ENCODE data around the gene CISD1. TPM values are rescaled to one million over a fixed set of nuclear protein-coding genes. Genes with fewer than 3 reads are reported as not detected.

The CISD1 gene
- total and polyA plus RNA-seq, 10 of the 15 experiments (the other 5 are each of a cell fraction or from before 2014, with no cell fraction given): 23.0 to 162 (median 58.5) TPM

- Histone ChIP-seq H3K9me3 (replicated peaks; ENCODE audit: control insufficient read depth, insufficient read depth, low read length) (no peaks in the 10 kb centered on the region; the same call in 1 of the 3 replicates), H3K4me1 (ENCODE audit: control insufficient read depth, insufficient read depth, low read length) (no peaks in the 10 kb centered on the region), H3K9ac (ENCODE audit: control insufficient read depth, insufficient read depth, low read length) (no peak overlapping the region), H3K27me3 (replicated peaks in 1 of 2; ENCODE audit: control insufficient read depth in 2 of 2, insufficient read depth in 2 of 2, low read length in 1 of 2) (no peaks in the 10 kb centered on the region), H3K4me3 (no peak overlapping the region), H2AFZ (ENCODE audit: control insufficient read depth, low read depth, low read length) (no peak overlapping the region), H3K36me3 (ENCODE audit: control insufficient read depth in 2 of 2, insufficient read depth in 2 of 2, low read length in 1 of 2) (peaks cover 1 to 9% of the 10 kb centered on the region in 2 experiments), H3K79me2 (ENCODE audit: control insufficient read depth, insufficient read depth, low read length) (peaks cover 8% of the 10 kb centered on the region), H4K20me1 (ENCODE audit: control insufficient read depth, insufficient read depth) (no peaks in the 10 kb centered on the region), H3K27ac (ENCODE audit: control insufficient read depth, insufficient read depth) (no peak overlapping the region), H3K4me2 (ENCODE audit: control insufficient read depth, insufficient read depth) (no peak overlapping the region)
- intact Hi-C loops (cut with micrococcal nuclease; ENCODE audit: unreplicated experiment): no loop called here
- ChIA-PET SMC1A (ENCODE audit: uncharacterized antibody, unreplicated experiment) (interaction anchor here (1.2 to 1.5 kb wide), 2 partner anchors 26 to 53 kb away, joined by 3 to 4 read pairs; no protein-coding TSS in a partner anchor), CTCF (no interaction called here), RAD21 (ENCODE audit: unreplicated experiment) (no interaction called here), POLR2A (no interaction called here)
- 100% methylated on average over 3 of the region's 3 CpGs for WGBS (ENCODE audit: insufficient coverage, insufficient replicate concordance, low lambda C conversion rate, missing lambda C conversion rate)
- ATAC-seq: no peak
- DNase-seq (ENCODE audit: low read depth, low spot score): no peak
- in situ Hi-C loops (cut with MboI): no loop called here
- BruUV-seq (replicated peaks): no TSS peak
- no peak for FAIRE-seq
- TF ChIP-seq ZBED1 (IDR thresholded peaks at IDR 0.05; ENCODE audit: borderline replicate concordance): no peak
- no peak for TF ChIP-seq SRF (IDR thresholded peaks at IDR 0.05; ENCODE audit: low read depth in 2 of 2, low read length in 2 of 2)
- no peak for TF ChIP-seq RB1 (IDR thresholded peaks at IDR 0.05; ENCODE audit: borderline replicate concordance)
- TF ChIP-seq, protein P1, sequence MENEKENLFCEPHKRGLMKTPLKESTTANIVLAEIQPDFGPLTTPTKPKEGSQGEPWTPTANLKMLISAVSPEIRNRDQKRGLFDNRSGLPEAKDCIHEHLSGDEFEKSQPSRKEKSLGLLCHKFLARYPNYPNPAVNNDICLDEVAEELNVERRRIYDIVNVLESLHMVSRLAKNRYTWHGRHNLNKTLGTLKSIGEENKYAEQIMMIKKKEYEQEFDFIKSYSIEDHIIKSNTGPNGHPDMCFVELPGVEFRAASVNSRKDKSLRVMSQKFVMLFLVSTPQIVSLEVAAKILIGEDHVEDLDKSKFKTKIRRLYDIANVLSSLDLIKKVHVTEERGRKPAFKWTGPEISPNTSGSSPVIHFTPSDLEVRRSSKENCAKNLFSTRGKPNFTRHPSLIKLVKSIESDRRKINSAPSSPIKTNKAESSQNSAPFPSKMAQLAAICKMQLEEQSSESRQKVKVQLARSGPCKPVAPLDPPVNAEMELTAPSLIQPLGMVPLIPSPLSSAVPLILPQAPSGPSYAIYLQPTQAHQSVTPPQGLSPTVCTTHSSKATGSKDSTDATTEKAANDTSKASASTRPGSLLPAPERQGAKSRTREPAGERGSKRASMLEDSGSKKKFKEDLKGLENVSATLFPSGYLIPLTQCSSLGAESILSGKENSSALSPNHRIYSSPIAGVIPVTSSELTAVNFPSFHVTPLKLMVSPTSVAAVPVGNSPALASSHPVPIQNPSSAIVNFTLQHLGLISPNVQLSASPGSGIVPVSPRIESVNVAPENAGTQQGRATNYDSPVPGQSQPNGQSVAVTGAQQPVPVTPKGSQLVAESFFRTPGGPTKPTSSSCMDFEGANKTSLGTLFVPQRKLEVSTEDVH (IDR thresholded peaks at IDR 0.05; ENCODE audit: low read depth, partially characterized antibody): no peak
- TF ChIP-seq CEBPB (IDR thresholded peaks at IDR 0.05; ENCODE audit: borderline replicate concordance in 1 of 2, low read depth in 2 of 2, low read length in 2 of 2): no peak
- no peak for TF ChIP-seq CHD4 (IDR thresholded peaks at IDR 0.05)
- no peak for TF ChIP-seq MEF2A (IDR thresholded peaks at IDR 0.05; ENCODE audit: insufficient read depth, low read depth, low read length)
- TF ChIP-seq, protein P2, sequence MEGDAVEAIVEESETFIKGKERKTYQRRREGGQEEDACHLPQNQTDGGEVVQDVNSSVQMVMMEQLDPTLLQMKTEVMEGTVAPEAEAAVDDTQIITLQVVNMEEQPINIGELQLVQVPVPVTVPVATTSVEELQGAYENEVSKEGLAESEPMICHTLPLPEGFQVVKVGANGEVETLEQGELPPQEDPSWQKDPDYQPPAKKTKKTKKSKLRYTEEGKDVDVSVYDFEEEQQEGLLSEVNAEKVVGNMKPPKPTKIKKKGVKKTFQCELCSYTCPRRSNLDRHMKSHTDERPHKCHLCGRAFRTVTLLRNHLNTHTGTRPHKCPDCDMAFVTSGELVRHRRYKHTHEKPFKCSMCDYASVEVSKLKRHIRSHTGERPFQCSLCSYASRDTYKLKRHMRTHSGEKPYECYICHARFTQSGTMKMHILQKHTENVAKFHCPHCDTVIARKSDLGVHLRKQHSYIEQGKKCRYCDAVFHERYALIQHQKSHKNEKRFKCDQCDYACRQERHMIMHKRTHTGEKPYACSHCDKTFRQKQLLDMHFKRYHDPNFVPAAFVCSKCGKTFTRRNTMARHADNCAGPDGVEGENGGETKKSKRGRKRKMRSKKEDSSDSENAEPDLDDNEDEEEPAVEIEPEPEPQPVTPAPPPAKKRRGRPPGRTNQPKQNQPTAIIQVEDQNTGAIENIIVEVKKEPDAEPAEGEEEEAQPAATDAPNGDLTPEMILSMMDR (IDR thresholded peaks at IDR 0.05 in 2 of 3, conservative IDR thresholded peaks at IDR 0.05 in 1 of 3; ENCODE audit: control insufficient read depth in 2 of 3, extremely low read depth in 1 of 3, insufficient read depth in 1 of 3, low read depth in 3 of 3, low read length in 3 of 3): no peak
- TF ChIP-seq POLR2AphosphoS2 (IDR thresholded peaks at IDR 0.05; ENCODE audit: low read depth, low read length): no peak
- TF ChIP-seq, protein P3, sequence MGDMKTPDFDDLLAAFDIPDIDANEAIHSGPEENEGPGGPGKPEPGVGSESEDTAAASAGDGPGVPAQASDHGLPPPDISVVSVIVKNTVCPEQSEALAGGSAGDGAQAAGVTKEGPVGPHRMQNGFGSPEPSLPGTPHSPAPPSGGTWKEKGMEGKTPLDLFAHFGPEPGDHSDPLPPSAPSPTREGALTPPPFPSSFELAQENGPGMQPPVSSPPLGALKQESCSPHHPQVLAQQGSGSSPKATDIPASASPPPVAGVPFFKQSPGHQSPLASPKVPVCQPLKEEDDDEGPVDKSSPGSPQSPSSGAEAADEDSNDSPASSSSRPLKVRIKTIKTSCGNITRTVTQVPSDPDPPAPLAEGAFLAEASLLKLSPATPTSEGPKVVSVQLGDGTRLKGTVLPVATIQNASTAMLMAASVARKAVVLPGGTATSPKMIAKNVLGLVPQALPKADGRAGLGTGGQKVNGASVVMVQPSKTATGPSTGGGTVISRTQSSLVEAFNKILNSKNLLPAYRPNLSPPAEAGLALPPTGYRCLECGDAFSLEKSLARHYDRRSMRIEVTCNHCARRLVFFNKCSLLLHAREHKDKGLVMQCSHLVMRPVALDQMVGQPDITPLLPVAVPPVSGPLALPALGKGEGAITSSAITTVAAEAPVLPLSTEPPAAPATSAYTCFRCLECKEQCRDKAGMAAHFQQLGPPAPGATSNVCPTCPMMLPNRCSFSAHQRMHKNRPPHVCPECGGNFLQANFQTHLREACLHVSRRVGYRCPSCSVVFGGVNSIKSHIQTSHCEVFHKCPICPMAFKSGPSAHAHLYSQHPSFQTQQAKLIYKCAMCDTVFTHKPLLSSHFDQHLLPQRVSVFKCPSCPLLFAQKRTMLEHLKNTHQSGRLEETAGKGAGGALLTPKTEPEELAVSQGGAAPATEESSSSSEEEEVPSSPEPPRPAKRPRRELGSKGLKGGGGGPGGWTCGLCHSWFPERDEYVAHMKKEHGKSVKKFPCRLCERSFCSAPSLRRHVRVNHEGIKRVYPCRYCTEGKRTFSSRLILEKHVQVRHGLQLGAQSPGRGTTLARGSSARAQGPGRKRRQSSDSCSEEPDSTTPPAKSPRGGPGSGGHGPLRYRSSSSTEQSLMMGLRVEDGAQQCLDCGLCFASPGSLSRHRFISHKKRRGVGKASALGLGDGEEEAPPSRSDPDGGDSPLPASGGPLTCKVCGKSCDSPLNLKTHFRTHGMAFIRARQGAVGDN (IDR thresholded peaks at IDR 0.05): no peak
- no peak for TF ChIP-seq EZH2 (IDR thresholded peaks at IDR 0.05; ENCODE audit: borderline replicate concordance, control insufficient read depth, low read depth, low read length)
- no peak for TF ChIP-seq RBBP5 (conservative IDR thresholded peaks at IDR 0.05)
- TF ChIP-seq NR2C2 (IDR thresholded peaks at IDR 0.05; ENCODE audit: borderline replicate concordance, control insufficient read depth, insufficient read length, low read depth): no peak
Observed at GRCh38 chr10:58237014-58237834, 31.7 kb upstream of the CISD1 start.

All from GM12878 (cell line).